AG10803 (cell line): Measurements from ENCODE around the gene SYNGR1.

Source experiments
- DNase-seq: peaks from one replicate; pipeline ENCODE4 v3.0.0; 2010; ENCODE audit warnings: low read depth
- H3K4me3 ChIP-seq: 2 replicates; pipeline ENCODE4 v1.5.1; 2011; ENCODE audit warnings: mild to moderate bottlenecking, low read length, control low read depth
- TF ChIP-seq, protein P1 (sequence below): conservative IDR thresholded peaks from 2 replicates; pipeline ENCODE4 v1.5.1; 2011; ENCODE audit warnings: mild to moderate bottlenecking, low read length, control low read depth, inconsistent platforms

SYNGR1 gene

DNA sequence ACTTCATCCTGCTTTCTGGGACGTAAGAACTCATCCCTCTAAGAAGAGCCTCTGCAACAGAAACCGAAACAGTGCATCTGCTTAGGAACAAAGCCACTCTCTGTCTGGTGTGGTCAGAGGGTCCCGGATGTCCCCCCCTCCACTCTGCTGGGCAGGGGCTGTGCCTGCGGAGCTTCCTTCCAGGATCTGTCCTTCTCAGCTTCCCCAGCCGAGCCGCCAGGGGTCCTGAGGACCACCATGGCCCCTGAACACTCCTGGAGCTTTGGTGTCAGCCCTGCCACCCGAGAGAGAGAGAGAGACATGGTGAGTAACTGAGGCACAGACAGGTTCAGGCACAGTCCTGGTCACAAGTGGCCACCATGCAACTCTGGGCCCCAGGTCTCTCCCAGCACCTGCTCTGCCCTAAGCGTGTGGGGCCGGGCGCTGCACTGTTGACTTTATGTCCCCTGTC, 82.6 kb downstream of the SYNGR1 start:
- DNase-seq: no peak
- TF ChIP-seq, protein P1, sequence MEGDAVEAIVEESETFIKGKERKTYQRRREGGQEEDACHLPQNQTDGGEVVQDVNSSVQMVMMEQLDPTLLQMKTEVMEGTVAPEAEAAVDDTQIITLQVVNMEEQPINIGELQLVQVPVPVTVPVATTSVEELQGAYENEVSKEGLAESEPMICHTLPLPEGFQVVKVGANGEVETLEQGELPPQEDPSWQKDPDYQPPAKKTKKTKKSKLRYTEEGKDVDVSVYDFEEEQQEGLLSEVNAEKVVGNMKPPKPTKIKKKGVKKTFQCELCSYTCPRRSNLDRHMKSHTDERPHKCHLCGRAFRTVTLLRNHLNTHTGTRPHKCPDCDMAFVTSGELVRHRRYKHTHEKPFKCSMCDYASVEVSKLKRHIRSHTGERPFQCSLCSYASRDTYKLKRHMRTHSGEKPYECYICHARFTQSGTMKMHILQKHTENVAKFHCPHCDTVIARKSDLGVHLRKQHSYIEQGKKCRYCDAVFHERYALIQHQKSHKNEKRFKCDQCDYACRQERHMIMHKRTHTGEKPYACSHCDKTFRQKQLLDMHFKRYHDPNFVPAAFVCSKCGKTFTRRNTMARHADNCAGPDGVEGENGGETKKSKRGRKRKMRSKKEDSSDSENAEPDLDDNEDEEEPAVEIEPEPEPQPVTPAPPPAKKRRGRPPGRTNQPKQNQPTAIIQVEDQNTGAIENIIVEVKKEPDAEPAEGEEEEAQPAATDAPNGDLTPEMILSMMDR: no peak
- H3K4me3 ChIP-seq: no peak overlapping the region

DNA sequence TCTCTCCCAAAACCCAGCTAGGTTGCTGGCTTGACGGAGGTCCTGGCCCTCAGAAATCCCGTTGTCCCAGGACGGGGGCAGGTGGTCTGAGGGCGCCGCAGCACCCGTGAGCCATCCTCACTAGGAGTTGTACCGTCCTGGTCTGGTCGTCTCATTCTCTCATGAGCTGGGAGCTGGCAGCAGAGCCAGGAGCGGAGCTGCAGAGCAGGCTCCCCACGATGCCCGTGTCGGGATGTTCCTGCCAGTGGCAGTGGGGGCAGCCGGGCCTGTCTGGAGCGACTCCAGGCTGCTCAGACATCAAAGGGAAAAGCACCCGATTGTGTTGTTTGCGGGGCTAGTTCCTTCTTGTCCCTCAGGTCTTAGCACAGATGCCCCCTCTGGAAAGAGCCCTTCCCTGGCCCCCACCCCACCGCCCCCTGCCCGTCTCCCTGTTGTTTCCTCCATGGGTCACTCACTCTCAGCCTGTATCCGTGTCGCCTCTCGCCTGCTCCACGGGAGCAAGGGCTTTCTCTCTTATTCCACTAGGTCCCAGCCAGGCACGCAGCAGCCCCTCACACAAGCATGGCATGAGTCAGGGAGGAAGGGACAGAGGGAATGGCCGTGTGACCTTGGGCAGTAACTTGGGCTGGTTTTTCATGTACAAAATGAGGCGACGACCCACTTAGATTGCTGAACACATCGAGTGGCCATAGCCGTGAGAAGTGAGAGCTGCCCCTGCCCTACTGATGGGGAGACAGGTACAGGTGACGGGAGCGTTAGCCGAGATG, 83.9 kb downstream of the SYNGR1 start:
- no peak for DNase-seq
- TF ChIP-seq, protein P1: no peak
- H3K4me3 ChIP-seq: no peak overlapping the region

DNA sequence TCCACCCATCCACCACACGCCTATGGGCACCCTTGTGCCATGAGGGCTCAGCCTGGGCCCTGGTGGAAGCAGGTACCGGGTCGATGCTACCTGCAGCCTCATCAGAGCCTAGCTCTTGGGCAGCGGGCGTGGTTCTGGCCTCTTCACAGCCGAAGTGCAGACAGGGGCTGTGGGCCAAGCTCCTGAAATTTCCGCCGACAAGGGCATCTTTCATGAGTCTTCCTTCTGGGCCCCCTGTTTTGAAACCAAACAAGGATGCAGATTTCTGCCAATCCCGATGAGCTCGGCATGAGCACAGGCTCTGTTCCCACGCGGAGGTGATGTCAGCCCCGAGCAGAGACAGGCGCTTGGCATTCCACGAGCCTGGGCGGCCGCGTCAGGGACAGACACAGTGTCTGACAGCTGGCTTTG, 84.5 kb downstream of the SYNGR1 start:
- no peak overlapping the region for H3K4me3 ChIP-seq
- TF ChIP-seq, protein P1: no peak
- DNase-seq: peak; percentile 18

DNA sequence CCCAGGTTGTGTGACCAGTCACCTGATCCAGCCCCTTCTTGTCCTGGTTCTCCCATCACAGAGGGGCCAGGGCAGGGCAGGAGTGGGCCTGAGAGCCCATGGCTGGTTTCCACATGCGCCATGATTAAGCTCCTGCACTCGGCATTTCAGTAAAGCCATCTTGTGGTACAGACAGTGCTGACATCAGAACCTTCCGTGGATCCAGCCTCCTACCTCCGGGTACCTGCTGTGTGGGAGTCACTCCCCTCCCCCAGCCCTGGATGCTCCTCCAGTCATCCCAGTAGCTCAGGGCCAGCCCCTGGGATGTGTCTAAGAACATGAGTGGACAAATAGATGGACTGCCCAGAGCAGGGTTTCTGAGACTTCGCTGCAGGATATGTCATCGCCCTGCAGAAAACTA, 84.9 kb downstream of the SYNGR1 start:
- no peak overlapping the region for H3K4me3 ChIP-seq
- TF ChIP-seq, protein P1: no peak
- DNase-seq: no peak
